T-helper 2 cell treated with Interferon-gamma antibody and Interleukin-4, amounts not matched to agents 100 ng/mL and 5 ng/mL, for 36 hours (primary cell): ENCODE data around the gene ERF. TPM values are rescaled to one million over a fixed set of nuclear protein-coding genes. Genes with fewer than 3 reads are reported as not detected.

ENCODE experiments used
- intact Hi-C: fragments of 100-400 bp; cut with micrococcal nuclease; formaldehyde crosslinking; loops from one replicate; pipeline ENCODE4 v1.15.1; 2023
- total RNA-seq: library from RNA; stranded (reverse); gene quantifications from 2 replicates; pipeline ENCODE4 v1.2.3, GENCODE V29; 2022

Gene ERF
- total RNA-seq, 1 donor from 2014 or later, result 41.4 TPM

- intact Hi-C loops, result no loop called here
These were observed 32.3 kb upstream of the ERF start for GRCh38 chr19:42287017-42287826.

- intact Hi-C loops, result no loop called here
These were observed 31.6 kb upstream of the ERF start for GRCh38 chr19:42286349-42287016.

DNA sequence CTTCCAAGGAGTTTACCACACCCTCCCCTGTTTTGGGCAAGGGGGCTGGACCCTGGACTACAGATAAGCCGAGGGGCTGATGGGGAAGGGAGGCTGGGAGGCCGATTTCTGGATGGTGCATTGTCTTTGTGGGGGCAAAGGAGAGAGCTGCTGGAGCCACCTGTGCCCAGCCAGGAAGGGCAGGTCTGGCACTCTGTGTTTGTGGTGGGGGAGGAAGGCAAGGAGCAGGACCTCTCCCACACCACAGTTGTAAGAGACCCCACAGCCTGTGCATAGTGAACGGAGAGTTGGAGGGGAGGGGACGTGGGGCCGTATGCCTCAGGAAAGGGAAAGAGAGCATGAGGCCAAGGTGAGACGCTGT lies 31.0 kb upstream of the ERF start:
- intact Hi-C loops, result no loop called here

DNA sequence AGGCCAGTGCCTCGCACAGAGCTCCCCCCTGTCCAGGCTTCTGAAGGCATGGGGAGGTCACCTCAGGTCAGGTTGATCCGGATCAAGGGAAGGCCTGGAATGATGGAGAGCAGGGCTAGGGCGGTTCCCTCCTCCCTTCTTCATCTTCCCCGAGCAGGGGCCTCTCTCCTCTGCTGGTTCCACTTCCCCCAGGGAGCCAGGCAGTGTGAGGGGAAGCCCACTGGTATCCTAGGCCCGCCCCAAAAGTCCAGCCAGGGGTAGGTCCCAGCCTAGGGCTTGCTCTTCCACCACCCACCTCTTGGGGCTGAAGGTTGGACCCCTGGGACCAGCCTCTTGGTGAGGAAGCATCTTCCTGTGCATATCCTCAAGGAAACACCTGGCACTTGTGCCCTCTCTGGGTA lies 30.6 kb upstream of the ERF start:
- intact Hi-C loops, result no loop called here

DNA sequence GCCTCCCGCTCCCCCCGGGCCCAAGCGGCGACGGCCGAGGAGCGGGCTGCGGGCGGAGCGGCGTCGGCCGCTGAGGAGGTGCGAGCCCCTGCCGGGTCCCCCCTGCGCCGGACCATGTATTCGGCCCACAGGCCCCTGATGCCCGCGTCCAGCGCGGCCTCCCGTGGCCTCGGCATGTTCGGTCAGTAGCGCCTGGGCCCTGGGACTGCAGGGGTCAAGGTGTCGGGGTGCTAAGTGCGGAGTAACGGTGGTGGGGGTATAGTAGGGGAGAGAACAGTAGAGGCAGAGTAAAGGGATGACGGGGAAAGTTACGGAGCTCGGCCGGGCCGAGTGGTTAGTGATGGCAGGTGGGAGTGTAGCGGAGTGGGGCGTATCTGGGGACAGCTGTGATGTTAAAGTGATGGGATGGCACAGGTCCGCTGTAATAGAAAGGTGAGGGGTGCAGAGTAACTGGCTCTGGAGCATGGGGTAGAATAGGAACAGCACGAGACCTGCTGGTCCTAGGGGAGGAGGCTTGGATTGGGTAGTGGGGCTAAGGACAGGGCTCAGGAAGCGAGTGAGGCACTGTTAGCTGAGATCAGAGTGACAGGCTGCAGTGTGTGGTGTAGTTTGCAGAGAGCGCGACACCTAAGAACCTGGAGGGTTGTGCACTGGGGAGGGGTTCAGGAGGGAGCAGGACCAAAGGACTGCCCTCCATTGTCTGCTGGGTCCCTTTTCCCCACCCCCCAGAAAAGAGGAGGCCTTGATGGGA lies 29.8 kb upstream of the ERF start:
- intact Hi-C loops, result loop anchor here (5.0 kb wide), 3 partner anchors 87 to 207 kb away; partner anchors contain the start of gene ZNF574

- intact Hi-C loops, result loop anchor here (5.0 kb wide), 3 partner anchors 87 to 207 kb away; partner anchors contain the start of gene ZNF574
These were observed 29.2 kb upstream of the ERF start for GRCh38 chr19:42284066-42284501.

DNA sequence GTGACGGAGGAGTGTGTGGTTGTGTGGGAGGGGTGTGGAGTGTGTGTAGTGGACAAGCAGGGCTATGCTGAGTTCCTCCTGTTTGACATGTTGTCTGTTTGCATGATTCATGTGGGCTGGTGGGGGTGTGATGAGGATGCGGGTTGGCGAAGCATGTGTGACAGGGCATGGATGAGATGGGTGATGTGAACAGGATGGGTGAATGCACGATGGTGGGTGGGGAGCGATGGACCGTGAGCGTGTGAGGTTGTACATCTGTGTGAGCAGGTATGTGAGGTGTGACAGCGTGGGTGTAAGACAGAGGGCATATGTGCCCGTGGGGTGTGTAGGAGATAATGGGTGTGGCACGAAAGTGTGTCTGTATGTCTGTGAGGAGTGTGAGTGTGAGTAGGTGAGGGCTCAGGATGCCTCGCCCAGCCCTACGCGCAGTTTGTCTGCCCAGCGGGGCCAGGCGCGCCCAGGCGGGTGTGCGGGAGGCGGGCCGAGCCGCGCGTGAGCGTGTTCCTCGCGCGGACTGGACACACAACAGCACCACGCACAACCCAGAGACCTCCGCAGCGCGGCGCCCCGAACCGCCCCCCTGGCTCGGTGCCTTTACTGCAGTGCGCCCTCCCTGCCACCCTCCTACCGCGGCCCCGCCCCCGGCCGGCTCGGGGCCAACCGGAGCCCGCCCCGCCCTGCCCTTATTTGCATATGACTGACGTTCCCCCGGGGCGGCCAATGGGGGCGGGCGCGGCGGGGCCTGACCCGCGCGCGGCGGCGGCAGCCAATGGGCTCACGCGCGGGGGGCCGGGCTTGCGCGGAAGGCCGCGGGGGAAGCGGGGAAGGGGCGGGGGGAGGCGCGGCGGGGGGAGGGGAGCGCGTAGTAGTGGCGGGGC lies 28.5 kb upstream of the ERF start:
- intact Hi-C loops, result loop anchor here (1.0 to 5.0 kb wide), 9 partner anchors 19 to 206 kb away; partner anchors contain the start of genes DEDD2, GSK3A, MEGF8 and PAFAH1B3

DNA sequence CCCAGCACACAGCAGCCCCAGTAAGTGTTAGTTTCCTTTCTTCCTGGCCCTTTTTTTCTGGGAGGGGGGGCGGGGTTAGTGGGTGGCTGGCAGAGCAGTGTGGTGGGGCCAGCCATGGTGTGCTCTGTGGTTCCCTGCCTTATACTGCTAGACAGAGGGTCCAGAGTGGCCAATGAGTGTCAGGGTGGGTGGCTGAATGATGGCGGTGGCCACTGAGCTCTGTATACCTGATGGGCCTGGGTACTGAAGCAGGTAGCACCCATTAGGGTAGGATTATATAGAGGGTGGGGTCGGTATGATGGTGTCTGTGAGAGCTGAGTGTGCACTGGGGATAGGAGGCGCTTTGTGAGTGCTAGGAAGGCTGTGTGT lies 27.9 kb upstream of the ERF start:
- intact Hi-C loops, result loop anchor here (1.0 to 5.0 kb wide), 9 partner anchors 19 to 206 kb away; partner anchors contain the start of genes DEDD2, GSK3A, MEGF8 and PAFAH1B3

- intact Hi-C loops, result loop anchor here (5.0 kb wide), 3 partner anchors 85 to 205 kb away; partner anchors contain the start of gene ZNF574
These were observed 27.2 kb upstream of the ERF start for GRCh38 chr19:42281827-42282762.

DNA sequence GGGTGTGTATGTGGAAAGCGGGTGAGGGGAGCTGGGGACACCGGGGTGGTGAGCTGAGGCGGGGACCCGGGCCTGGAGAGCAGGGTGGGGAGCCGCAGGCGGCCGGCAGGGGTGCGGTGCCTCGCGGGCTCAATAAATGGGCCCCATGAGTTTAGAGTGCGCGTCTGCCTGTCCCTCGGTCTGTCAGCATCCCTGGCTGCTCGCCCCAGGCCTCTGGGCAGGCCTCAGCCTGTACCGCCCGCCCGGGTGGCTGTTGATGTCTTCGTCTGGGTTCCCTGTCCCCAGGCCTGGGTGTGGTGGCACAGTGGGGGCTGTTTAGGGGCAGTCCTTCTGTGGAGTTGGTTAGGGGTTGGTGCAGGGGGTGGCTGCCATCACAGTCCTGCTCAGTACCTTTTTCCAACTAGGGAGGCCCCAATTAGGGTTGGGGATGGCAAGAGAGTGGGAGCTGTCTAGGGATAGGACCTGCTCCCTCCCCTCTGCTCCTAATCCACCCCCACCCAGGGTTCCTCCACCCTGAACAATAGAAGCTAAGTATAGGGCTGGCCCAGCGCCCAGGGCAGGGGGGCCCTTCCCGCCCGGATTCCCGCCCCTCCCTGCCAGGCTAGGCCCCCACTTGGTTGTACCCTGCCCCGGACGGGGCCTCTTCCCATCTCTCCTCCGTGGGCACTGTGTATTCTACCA lies 26.4 kb upstream of the ERF start:
- intact Hi-C loops, result loop anchor here (5.0 kb wide), 3 partner anchors 84 to 204 kb away; partner anchors contain the start of gene ZNF574

- intact Hi-C loops, result loop anchor here (1.0 to 5.0 kb wide), 4 partner anchors 12 to 203 kb away; partner anchors contain the start of gene ZNF574
These were observed 25.9 kb upstream of the ERF start for GRCh38 chr19:42280815-42281145.

DNA sequence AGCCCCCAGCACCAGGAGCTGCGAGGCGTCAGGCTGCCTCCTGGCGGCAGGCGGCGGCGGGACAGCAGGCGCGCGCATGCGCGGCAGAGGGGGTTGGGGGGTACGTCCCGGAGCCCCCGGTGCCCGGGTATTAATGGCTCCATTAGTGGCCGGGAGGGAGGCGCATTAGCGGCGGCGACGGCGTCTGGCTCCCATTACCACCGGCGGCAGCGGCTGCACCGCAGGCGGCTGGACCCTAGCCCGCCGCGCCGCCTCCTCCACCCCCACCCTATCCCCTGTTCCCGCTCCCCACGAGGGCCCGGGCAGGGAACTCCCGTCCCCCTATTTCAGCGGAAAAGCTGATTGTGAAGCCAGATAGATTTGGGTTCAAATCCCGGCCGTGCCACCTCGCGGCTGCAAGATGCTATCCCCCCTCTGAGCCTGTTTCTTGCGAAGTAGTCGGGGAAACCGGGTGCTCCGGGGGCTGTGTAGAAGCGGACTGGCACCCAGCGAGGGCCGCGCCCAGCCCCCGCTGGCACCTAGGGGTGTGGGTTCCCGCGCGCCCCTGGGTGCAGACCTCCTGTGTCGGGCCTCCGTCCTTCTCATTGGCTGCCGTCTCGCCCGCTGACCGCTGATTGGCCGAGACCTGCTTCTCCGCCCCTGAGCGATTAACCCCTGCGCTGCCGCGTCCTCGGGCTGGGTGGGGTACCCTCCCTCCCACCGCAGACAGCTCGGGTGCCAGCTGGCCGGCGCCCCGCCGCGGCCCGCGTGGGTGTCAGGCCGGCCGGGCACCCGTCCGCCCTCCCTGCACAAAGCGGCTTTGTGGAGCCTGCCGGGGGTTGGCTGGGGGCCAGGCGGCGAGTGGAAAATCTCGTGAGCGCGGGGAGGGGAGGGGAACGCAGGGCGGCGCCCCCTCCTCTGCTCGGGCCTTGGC lies 25.2 kb upstream of the ERF start:
- intact Hi-C loops, result loop anchor here (1.0 to 5.0 kb wide), 5 partner anchors 12 to 203 kb away; partner anchors contain the start of gene ZNF574

GRCh38 chr19:42279155-42279901 lies 24.4 kb upstream of the ERF start:
- intact Hi-C loops, result loop anchor here (2.0 kb wide), 1 partner anchor 171 kb away; no protein-coding TSS in a partner anchor

- intact Hi-C loops, result loop anchor here (2.0 kb wide), 1 partner anchor 170 kb away; no protein-coding TSS in a partner anchor
These were observed 23.7 kb upstream of the ERF start for GRCh38 chr19:42278452-42279154.

- intact Hi-C loops, result loop anchor here (2.0 kb wide), 1 partner anchor 169 kb away; no protein-coding TSS in a partner anchor
These were observed 23.0 kb upstream of the ERF start for GRCh38 chr19:42277821-42278451.

- intact Hi-C loops, result no loop called here
These were observed 21.9 kb upstream of the ERF start for GRCh38 chr19:42276821-42277220.
